Upper lobe of right lung (tissue), 1 donor: Measurements from ENCODE around the gene PFDN4. TPM values are rescaled to one million over a fixed set of nuclear protein-coding genes. Genes with fewer than 3 reads are reported as not detected.
A peak's percentile ranks its signal among the peaks of the same experiment; 100 is the strongest.

Source experiments
- ATAC-seq: fragments of 200-7000 bp; cut with Tn5 transposase; one replicate; pipeline ENCODE4 v1.9.1; 2020; ENCODE audit warnings: mild to moderate bottlenecking, moderate library complexity
- DNase-seq: peaks from one replicate; pipeline ENCODE4 v3.0.0-alpha.2; 2020
- H3K27ac ChIP-seq: fragments of 200-600 bp; one replicate; pipeline ENCODE4 v1.8.0; 2022
- H3K27me3 ChIP-seq: fragments of 200-600 bp; one replicate; pipeline ENCODE4 v1.8.0; 2022; ENCODE audit warnings: mild to moderate bottlenecking
- H3K36me3 ChIP-seq: fragments of 200-600 bp; one replicate; pipeline ENCODE4 v1.8.0; 2022
- H3K4me1 ChIP-seq: fragments of 200-600 bp; one replicate; pipeline ENCODE4 v1.8.0; 2022
- H3K4me3 ChIP-seq: fragments of 200-600 bp; one replicate; pipeline ENCODE4 v1.8.0; 2022; ENCODE audit warnings: mild to moderate bottlenecking
- H3K9me3 ChIP-seq: fragments of 200-600 bp; one replicate; pipeline ENCODE4 v1.8.0; 2022
- intact Hi-C: fragments of 100-400 bp; cut with DNase I; formaldehyde crosslinking; loops from one replicate; pipeline ENCODE4 v1.11.0; 2022
- total RNA-seq: library from RNA; stranded (reverse); fragmentation: NEBNext Ultra II Directional; extraction: Animal tissue kit (Norgen Biotek cat#: 25700); gene quantifications from one replicate; pipeline ENCODE4 v1.2.1, GENCODE V29; 2021
- TF ChIP-seq, protein P1 (sequence below): fragments of 200-600 bp; IDR thresholded peaks from one replicate; pipeline ENCODE4 v1.8.0; 2022; ENCODE audit warnings: antibody characterized with exemption
- donor health status: DM: no; HTN: yes; CAD: no; lungs with severe emphysema.

The PFDN4 gene
- total RNA-seq, 1 donor from 2014 or later = 19.9 TPM

DNA sequence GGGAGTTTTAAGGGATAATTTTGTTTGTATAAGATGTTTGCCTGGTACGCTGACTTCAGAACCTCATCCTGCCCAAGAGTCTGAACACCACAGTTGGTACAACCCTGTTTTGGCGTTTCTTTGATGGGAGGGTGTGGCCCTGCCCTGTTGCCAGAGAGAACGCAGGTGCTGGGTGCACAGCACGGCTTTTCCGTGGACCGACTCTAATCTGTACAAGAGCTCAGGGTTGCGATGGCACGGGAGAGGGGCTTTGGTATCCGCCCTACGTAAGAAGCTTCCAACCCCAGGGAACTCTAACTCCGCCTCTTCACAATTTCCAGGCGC, 35.4 kb upstream of the PFDN4 start:
- H3K4me3 ChIP-seq = no peak overlapping the region
- no peaks in the 10 kb centered on the region for H3K9me3 ChIP-seq
- no peak overlapping the region for H3K27ac ChIP-seq
- peaks cover 88% of the 10 kb centered on the region for H3K27me3 ChIP-seq
- intact Hi-C loops = no loop called here
- ATAC-seq (no peak), DNase-seq (no peak)
- peaks cover 20% of the 10 kb centered on the region for H3K4me1 ChIP-seq
- no peaks in the 10 kb centered on the region for H3K36me3 ChIP-seq
- TF ChIP-seq, protein P1, sequence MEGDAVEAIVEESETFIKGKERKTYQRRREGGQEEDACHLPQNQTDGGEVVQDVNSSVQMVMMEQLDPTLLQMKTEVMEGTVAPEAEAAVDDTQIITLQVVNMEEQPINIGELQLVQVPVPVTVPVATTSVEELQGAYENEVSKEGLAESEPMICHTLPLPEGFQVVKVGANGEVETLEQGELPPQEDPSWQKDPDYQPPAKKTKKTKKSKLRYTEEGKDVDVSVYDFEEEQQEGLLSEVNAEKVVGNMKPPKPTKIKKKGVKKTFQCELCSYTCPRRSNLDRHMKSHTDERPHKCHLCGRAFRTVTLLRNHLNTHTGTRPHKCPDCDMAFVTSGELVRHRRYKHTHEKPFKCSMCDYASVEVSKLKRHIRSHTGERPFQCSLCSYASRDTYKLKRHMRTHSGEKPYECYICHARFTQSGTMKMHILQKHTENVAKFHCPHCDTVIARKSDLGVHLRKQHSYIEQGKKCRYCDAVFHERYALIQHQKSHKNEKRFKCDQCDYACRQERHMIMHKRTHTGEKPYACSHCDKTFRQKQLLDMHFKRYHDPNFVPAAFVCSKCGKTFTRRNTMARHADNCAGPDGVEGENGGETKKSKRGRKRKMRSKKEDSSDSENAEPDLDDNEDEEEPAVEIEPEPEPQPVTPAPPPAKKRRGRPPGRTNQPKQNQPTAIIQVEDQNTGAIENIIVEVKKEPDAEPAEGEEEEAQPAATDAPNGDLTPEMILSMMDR = no peak

DNA sequence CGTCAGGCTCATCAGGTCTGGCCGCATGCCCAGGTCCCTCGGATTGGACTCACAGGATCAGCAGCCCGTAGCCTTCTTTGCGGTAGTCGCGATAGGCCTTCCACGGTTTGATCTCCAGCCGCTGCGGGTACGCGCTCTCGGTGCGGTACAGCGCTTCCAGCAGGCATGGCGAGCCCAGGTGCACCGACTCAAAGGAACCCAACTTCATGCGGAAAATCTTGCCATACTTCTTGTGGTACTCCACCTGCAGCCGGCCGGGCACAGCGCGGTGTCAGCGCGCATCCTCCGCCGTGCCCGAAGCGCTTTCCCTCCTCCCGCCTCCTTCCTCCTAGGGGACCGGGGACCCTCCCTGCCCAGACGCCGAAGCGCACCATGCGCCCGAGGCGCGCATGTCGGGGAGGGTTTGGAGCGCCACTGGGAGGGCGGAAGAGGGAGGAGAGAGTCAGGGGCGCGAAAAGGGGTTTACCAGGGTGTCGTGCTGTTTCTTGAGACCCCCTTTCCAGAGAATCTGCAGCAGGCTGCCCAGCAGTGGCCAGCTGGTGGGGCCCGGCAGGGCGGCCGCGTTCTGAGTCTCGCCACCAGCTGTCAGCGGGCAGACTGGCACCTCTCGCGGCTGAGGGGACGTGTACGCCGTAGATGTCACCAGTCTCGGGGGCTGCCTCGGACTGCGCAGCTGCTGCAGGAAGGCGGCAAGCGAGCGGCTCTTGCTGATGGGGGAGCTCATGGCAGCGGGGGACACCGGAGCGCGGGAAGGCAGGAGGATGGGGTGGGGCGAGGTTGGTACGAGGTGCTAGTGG, 34.8 kb upstream of the PFDN4 start:
- intact Hi-C loops = no loop called here
- DNase-seq (no peak), ATAC-seq (no peak)
- Histone ChIP-seq H3K27me3 (peaks cover 88% of the 10 kb centered on the region), H3K36me3 (no peaks in the 10 kb centered on the region), H3K27ac (no peak overlapping the region), H3K9me3 (no peaks in the 10 kb centered on the region), H3K4me1 (peaks cover 20% of the 10 kb centered on the region), H3K4me3 (no peak overlapping the region)
- TF ChIP-seq, protein P1 = no peak

DNA sequence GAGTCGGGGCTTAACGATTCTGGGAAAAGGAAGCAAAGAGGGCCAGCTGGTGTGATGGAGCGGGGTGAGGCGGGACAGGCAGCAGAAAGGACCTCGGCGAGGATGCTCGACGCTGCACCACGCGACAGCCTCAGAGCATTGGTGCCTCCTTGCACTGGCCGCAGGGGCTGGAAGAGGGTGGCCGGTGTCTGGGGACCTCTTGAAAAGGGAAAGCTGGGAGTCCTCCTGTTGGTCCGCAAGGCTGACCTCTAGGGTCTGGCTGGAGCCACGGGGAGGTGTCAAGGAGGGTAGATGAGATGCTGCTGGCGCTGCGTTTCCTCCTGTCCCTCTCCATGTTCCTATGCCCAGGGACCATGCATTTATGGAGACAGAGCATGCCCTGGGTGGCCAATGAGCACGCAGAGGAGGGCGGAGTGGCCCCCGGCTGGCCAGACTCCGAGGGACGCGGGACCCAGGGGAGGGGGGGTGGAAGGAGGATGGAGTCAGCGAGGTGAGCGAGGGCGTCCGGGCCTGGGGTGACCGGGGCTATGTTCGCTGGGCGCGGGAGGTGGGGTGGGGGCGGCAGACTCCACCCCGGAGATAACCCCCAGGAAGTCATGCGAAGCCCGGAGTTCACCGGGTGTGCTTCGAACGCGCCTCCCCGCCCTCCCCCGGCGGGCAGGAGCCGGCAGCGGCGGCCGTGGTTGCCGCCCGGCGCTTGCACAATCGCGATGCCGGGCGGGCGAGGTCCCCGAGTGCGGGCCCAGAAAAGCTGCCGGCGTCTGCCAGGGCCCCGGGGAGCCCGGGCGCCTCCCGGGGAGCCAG, 34.0 kb upstream of the PFDN4 start, which contains the start of gene CYP24A1:
TSS of gene CYP24A1 (minus strand) at position 334 of the 804 bp plus-strand sequence. CDS start 407 bp downstream, outside the sequence.
- no peak within 1 kb of the TSS for H3K27ac ChIP-seq
- no peaks in the 10 kb centered on the region for H3K36me3 ChIP-seq
- peaks cover 85% of the 10 kb centered on the region for H3K27me3 ChIP-seq
- H3K4me1 ChIP-seq = peaks cover 20% of the 10 kb centered on the region
- intact Hi-C loops = no loop called here
- DNase-seq (peak; percentile 70), ATAC-seq (peak; percentile 70)
- H3K4me3 ChIP-seq = no peak within 1 kb of the TSS
- TF ChIP-seq, protein P1 = no peak
- no peaks in the 10 kb centered on the region for H3K9me3 ChIP-seq

DNA sequence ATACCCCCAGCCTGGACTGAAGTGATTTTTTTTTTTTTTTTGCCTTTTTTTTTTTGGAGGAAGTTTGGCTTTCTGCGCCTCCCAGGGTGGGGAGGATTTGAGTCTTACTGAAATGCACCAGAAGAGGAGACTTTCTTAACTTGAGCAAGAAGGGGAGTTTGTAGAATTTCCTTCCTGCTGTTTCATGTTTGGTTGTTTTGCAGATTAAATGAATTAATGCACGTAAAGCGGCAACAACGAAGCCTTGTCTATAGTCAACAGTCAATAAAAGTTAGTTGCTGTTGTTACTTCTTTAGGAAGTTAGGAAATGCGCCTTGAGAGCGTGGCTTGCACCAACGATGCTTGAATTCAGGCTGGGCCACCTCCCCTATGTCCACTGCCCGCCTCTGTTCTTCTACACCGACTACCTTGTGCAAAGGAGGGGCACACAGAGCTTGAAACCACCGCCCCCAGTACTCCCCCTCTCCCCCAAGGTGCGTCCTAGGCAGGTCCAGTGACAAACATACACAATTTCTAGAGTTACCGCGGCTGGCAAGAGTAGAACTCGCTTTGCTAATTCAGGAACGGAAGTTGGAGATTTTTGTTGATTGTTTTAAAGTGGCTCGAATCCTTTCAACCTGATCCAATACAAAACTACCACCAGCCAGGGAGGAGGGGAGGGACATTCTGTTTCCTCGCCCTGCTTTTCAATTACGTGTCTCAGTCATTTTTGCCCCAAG, 33.3 kb upstream of the PFDN4 start:
- Histone ChIP-seq H3K27me3 (peaks cover 77% of the 10 kb centered on the region), H3K9me3 (no peaks in the 10 kb centered on the region), H3K36me3 (no peaks in the 10 kb centered on the region), H3K4me1 (peaks cover 20% of the 10 kb centered on the region), H3K4me3 (no peak overlapping the region), H3K27ac (no peak overlapping the region)
- intact Hi-C loops = no loop called here
- TF ChIP-seq, protein P1 = no peak
- peak; percentile 21 for ATAC-seq
- no peak for DNase-seq

DNA sequence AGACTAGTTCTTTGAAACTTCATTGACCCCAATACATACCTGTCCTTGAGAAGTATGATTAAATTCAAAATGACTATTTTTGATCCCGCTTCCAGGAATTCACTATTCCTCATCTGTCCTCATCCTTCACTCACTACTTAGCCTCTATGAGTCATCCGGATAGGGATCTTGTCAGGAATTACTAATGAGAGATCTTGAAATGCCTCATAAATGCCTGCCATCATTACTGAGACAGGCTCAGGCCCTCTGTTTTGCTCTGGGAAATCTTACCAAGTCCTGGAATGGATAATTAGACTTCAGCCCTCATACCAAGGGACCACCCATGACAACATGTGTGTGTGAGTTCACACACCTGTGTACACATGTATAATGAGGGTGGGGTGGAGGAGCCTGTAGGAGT, 31.3 kb upstream of the PFDN4 start:
- TF ChIP-seq, protein P1 = no peak
- Histone ChIP-seq H3K27ac (no peak overlapping the region), H3K36me3 (no peaks in the 10 kb centered on the region), H3K4me1 (peaks cover 20% of the 10 kb centered on the region), H3K4me3 (no peak overlapping the region), H3K27me3 (peaks cover 69% of the 10 kb centered on the region), H3K9me3 (no peaks in the 10 kb centered on the region)
- intact Hi-C loops = no loop called here
- ATAC-seq (no peak), DNase-seq (no peak)
